Stimulated activated CD4-positive, alpha-beta T cell treated with anti-CD3 and anti-CD28 coated beads, Interleukin-2, amount 100 ng/mL, for 24 hours (primary cell): Measurements from ENCODE around the gene PPP1R26.
A peak's percentile ranks its signal among the peaks of the same experiment; 100 is the strongest.

Source experiments
- DNase-seq, 2 donors: peaks; one replicate each; pipeline ENCODE4 v3.0.0-alpha.2; 2020

Gene PPP1R26

DNA sequence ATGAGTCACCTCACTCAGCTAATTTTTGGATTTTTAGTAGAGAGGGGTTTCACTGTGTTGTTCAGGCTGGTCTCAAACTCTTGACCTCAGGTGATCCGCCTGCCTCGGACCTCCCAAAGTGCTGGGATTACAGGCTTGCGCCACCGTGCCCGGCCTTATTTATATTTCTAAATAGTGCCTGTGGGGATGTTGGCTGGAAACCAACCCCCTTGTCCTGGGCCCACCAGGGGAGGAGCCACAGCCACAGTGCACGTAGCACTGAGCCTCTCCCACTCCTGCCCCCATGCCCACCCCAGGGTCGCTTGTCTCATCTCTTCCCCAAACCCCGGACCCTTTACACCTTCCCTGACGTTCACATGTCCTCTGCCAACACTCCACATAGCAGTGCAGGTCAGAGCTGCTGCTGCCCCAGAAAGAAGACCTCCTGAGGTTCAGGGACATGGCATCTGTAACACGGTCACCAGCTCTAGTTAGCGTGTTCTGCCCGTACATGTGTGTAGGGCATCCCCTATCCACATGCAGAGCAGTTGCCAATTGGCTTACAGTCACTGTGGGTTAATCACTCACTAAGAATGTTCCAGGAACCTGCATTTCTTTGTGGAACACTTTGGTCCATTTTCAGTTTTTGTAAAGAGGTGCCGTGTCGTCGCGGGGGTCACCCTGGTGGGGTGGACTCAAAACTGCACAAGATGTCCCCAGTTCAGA is 10.7 kb downstream of the PPP1R26 start:
- no peak for DNase-seq

DNA sequence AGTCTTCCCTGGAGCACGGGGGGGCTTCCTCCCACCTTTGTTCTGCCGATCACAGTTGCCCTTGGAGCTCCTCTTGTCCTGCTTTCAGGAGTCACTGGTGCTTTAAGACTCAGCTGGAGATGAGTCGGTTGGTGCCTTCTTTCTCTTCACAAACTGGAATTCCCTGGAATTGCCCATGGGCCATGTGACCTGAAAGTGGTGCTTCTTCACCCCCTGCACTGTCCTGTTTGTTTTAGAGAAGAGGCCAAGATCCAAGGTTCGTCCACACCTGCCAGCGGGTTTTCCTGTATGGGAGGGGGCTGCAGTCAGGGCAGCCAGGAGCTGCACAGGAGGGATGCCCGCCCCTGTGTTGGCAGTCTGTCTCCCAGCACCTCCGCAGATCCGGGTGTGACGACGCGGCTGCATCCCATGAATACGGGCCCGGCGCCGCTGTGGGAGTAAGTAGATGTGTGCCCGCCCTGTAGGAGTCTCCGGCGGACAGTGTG is 11.4 kb downstream of the PPP1R26 start:
- DNase-seq: no peak

DNA sequence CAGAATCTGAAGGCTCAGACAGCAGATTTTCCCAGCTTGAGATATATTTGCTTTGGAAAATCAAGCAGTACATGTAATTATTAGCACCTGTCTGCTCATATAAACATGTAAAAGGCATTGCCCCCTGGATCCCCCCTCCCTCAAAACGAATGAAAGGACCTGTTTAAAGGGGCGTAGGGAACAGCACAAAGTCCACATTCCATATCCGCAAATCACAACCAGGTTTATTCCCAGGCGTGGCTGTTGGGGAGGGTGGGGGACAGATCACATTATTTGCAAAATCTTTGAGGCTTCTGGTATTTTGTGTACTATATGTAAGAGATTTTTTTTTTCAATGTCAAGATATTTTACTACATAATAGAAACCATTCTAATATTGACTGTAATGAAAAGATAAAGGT is 12.2 kb downstream of the PPP1R26 start:
- DNase-seq: no peak

DNA sequence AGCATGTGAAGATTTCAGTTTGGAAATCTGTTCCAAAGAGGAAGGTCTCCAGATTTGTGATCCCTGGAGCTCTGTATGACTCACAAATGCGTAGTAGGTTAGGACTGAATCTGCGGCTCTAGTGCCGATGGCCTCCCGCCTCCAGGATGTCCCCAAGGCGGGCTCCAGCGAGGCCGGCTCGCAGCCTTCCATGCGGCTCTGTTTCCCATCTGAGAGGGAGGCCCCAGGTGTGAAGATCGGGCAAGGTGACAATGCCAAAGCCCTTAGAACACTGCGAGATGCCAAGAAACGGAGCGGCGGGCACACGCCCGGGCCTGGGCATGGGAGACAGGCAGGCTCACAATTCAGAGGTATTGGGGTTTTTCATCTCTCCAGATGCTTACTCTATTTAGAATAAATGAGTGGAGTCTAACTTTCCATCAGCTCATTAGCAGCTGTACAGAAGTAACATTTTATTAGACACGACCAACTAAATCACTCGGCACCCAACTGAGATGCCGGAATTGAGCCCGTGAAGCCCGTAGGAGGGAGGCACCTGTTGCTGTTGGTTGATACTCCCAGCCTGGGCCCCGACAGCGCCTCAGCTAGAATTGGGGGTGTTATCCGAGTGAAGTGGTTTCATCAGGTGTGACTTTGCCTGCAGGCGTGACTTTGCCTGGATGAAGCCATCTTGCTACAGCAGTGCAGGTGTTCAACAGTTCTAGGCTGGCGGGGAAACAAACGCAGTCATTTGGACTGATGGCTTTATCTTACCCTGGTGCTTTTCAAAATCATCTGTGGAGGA is 13.5 kb downstream of the PPP1R26 start:
- DNase-seq: no peak

DNA sequence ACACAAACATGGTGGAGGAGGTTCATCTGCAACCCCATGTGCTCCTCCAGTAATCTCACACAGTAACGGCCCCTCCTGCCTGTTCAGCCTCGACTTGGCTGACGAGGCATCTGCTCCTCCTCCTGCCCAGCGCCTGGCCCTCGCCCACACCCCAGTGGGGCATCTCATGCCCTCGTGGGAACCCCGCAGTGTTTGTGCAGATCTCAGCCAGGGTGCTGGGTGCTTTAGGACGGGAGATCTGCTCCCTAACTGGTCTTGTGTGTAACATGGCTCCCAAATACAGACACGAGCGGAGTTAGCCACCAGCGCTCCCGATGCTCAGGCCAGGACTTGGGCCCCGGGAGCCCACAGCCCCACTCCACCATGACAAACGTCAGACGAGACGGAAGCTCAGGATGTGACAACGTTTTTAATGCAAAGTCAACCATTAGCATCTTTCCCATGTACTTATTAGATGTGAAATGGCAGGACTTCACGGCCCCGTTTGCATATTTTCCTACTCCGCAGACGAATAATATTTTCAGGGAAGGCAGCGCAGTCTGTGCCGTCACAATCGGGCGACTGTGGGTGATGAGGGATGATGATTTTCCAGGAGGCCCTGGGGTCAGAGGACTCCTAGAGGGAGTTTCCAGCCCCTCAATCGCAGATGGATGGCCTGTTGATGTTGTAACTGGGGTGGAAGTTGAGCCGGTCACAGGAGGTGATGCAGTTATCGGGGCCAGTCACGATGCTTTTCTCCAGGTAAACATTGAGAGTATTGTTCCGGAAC is 15.4 kb downstream of the PPP1R26 start:
- DNase-seq: no peak

DNA sequence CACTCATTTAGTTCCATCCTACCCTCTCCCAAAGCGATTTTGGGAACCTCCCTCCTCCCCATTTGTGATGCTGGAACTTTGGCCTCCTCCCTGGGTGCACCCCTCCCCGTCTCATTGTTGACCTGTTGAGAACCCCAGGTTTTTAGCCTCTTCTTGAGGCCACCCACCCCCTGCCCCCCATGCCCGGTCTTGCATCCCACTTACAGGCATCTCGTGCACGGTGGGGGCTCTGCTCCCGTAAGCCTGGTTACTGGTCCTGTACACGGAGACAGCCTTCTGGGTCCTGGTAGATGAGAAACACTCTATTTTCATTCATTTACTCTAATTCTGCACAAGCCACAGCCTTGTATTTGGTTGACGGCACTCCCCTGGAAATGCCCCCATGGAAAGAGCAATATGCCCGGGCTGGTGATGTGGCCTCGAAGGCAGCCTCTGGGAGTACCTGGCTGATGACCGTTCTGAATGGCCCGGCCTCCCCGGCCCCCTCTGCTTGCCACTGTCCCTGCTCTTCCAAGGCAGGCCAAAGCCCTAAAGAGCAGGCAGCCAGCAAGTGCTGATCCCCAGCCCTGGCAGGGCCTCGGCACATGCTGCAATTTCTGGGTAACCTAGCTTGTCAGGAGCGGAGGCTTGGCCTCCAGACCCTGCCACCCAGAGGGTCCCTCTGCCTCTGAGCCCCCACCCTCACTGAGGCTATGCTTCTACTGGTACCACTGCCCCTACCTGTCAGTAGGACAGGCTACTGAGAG is 19.0 kb downstream of the PPP1R26 start:
- DNase-seq: no peak

DNA sequence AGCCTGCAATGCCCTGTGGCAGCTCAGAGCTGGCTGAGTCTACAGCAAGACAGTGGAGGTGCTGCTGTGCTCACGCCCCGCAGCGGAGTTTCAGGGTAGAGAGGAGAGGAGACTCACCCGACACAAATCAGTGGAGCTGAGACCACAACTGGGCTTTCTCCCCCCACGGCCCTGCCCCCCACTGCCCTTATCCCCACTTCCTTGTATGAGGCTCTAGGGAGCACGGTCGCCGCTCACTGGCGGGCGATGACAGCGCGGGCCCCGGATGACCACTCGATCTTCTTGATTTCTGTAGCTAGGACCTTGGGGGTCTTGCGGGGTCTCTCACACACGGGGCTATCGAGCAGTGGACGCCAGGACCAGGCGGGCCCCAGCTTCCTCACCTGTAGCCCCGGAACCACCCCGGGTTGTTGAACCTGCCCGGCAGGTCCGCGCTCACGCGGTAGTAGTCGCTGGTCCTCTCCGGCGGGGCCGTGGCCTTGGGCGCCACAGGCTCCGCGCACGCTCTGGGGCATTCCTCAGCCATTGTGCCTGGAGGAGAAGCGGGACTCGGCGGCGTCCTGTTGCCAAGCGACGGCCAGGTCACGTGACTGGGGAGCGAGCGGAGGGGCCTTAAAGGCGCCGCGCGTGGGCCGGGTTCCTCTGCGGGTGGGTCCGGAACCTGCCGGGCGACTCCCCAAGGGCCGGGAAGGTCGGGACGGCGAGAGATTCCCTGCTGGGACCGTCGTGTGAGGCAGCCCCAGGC is 19.9 kb downstream of the PPP1R26 start:
- peak; percentile 91 to 95 for DNase-seq

DNA sequence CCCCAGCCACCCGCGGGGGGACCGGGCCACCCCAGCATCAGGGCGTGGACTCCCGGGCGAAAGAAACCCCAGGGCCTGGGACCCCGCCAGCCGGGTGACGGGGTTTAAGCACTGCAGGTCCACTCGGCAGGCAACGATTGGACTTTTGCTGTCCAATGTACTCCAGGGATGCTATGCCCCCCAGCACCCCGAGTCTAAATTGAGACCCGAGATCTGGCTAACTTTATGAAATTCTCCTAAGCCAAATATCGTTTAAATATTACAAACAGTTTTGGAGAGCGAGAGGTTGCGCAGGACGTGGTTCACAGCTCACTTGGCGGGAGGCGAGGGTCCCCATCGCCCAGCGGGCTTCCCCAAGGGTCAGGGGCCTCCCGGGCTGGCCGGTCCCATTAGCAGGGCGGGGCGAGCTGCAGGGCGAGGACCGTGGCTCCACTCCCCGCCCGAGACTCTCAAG is 20.5 kb downstream of the PPP1R26 start:
- no peak for DNase-seq

DNA sequence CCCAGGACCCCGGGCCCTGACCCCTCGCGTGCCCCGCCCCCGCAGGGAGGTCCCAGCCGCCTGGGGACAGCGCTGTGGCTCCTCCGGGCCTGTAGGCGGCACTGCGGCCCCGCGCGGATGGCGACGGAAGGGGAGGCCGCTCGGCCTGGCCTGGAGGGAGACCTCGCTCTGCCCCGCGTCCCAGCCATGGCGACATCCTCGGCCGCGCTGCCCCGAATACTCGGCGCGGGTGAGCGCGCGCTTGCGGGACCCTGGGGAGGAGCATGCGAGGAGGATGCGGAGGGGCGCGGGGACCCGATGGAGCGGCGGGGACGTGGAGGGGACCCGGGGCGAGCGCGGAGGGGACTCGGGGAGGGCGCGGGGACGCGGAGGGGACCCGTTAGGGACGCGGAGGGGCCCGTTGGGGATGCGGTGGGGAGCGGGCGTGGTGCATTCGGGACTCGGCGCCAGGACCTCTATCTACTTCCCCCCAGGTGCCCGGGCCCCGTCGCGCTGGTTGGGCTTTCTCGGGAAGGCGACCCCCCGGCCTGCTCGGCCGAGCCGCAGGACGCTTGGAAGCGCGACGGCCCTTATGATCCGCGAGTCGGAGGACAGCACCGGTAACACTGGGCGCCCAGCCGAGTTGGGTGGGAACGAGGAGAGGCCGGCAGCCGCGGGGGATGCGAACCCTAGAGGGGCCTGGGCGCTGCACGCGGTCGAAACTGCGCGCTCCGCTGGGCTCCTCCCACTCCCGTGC is 21.1 kb downstream of the PPP1R26 start, which contains the start of gene MRPS2:
MRPS2 (plus strand) TSS at position 158 of the 736 bp plus-strand sequence; CDS start at position 187, 29 bp downstream.
- DNase-seq: peak; percentile 85 to 88

DNA sequence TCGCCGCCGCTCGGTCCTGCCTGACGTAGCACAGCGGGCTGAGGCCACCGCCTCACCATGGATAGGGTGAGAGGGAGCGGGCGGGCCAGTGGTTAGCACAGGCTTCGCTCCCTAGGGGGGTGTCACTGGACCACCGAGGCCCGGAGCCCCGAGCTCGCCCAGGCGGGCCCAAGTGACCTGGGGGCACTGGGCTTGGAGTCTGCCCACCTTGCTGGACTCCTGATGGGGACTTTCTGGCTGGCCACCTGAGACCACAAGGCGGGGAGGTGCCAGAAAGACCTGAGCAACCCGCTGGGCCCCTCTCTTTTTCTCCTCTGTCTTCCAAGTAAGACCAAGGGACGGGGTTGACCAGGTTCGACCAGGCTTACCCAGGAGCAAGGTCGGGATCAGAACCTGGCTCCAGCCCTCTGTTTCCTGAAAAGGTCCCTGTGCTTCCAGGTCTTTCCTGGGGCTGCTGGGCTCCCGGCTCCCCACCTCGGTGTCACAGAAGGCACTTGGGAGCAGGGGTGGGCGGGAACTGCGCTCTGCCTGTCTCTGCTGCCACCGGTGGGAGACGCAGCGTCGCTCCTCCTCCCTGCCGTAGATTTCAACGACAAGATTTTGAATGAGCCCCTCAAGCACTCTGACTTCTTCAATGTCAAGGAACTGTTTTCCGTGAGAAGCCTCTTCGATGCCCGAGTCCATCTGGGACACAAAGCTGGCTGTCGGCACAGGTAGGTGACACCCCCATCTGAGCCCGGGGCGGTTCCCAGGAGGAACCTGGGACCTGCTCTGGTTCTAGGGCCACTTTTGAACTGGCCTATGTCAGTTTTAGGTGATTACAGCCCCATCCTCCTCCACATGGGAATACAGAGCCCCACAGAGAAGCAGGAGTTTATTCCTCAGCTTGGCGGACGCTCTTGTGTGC is 21.9 kb downstream of the PPP1R26 start:
- peak in 1 of 2 donors; percentile 73 for DNase-seq

DNA sequence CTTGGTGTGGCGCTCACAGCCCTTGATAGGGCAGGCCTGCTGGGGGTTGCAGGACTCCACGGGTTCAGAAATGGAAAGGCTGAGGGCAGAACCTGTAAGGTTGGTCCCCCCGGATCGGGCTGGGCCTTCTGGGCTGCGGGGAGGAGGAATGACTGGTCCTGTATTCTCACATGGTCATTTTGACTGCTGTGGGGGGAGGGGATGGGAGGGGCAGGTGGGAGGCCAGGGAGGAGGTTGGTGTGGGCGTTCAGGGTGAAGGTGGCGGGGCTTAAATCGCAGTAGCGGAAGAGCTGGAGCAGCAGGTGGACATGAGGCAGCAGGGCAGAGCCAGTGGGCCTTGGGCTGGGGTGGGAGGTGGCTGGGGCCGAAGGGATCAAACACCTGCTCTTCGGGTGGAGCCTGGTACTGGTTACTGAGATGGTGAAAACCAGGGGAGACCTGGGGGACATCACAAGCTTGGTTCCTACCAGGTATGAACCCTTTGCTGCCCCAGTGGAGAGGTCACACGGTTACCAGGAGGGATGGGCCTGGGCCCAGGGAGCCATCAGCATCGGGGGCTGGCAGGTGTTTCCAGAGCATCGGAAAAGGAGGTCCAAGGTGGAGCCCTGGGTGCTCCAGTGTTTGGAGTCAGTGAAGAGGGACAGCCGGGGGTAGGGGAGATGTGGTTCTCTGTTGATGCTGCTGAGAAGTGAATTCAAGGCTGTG is 22.7 kb downstream of the PPP1R26 start:
- DNase-seq: no peak

DNA sequence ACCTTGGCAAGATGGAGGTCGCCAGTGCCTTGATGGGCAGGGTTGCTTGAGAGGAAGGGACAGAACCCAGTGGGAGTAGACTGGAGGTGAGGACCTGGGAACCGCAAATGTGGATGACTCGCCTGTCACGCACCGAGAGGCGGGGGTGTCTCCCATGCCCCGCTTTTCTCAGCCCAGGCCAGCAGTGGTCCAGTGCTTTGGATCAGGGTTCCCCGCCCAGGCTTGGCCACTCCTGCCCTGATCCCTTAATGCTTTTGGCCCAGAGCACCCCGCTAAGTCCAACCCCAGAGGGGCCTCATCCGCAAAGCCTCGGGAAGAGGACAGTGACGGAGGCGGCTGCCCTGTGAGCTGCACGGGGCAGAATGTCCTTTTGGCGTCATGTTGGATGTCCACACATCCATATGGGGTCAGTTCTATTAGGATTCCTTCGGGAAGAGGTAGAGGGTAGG is 23.3 kb downstream of the PPP1R26 start:
- no peak for DNase-seq

DNA sequence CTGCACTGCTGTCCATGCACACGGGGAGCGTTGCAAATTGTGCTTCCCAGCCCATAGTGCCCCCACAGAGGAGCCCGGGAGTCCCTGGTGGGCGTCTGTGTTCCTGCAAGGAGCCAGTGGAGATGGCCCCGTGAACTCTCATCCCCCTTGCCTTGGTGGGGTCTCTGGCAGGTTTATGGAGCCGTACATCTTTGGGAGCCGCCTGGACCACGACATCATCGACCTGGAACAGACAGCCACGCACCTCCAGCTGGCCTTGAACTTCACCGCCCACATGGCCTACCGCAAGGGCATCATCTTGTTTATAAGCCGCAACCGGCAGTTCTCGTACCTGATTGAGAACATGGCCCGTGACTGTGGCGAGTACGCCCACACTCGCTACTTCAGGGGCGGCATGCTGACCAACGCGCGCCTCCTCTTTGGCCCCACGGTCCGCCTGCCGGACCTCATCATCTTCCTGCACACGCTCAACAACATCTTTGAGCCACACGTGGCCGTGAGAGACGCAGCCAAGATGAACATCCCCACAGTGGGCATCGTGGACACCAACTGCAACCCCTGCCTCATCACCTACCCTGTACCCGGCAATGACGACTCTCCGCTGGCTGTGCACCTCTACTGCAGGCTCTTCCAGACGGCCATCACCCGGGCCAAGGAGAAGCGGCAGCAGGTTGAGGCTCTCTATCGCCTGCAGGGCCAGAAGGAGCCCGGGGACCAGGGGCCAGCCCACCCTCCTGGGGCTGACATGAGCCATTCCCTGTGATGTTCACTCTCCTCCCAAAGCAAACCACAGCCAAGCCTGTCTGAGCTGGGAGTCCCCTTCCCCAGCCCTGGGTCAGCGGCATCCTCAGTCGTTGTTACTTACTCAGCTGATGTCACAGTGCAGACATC is 24.0 kb downstream of the PPP1R26 start:
- no peak for DNase-seq

DNA sequence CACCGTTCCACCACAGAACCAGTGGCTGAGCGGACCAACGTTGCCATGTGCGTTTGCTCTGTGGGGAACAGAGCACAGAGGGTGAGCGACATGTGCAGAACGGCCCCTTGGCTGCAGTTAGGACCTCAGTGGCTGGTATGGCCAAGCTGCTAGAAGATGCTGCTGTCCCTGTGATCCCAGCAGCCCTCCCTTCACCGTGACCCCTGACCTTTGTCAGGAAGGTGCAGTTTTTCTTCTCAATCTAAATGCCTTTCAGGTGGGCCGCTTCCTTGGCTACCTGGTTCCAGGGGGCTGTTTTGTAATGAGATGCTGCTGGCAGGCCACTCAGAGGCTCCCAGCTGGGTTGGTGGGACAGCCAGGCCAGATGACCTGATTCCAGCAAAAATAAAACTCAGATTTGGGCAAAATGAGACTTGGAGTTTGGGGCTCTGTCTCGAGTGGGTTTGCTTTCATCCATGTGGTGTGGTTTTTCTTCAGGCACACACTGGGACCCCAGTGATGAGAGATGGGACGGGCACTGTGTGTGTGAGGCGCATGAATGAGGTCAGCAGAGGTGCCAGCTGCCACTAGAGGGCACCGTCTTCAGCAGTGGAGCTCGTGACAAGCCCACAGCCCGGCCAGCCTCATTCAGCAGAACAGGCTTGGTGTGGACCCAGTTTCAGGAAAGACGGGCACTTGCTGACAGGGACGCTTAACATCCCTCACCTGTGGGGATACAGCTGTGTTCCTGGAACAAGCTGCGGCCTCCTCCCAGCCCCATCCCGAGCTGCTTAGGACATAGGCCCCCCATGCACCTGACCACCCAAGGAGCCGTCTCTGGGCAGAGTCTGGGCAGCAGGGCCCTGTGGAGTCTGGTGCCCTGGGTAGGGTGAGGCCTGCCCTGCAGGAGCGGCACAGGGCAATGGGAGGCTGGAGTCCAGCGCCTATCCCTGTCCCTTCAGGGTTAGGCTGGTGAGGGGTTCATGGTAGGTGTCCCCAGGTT is 25.0 kb downstream of the PPP1R26 start:
- DNase-seq: peak; percentile 70 to 71

DNA sequence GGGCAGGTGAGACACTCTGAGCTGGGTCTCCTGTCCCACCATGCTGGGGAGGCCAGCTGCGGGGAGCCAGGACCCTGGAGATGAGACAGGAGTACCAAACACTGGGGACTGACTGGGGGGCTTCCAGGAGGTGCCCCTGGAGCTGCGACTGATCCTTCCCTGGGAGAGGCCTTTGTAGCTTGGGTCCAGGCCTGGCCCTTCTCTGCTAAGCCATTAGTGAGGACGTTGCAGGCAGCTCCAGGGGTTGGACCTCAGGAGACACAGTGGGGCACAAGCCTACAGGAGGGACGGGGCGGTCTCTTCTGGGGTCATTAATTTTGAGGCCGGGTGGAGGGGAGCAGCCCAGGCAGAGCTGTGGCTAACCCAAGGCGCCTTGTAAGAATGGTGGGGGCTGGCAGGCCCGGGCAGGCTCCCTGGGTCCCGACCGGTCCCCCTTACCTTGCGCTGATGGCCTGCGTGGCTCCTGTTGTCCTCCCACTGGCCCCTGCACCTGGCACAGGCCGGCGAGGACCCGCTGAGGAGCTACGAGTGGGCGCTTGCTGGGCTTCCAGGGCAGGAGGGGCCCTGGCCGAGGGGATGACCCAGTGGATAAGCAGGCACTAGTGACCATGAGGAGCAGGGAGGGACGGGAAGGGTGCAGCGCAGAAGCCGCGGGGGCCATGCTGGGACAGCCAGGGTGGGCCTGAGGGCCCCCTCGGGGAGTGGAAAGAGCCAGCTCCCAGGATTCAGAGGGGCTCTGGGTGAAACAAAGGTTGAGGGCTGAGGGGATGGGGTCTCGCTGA is 26.0 kb downstream of the PPP1R26 start:
- DNase-seq: no peak
